ENCODE results near the gene MYL7.

MYL7 gene

DNA sequence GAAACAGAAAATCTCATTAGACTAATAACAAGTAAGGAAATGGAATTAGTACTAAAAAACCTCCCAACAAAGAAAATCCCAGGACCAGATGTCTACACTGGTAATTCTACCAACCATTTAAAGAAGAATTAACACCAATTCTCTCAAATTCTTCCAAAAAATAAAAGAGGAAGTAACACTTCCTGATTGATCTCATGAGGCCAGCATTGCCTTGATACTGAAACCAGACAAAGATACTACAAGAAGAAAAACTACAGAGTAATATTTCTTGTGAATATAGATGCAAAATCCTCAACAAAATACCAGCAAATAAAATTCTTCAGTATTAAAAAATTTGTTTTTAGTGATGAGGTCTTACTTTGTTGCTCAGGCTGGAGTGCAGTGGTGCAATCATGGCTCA, 26.8 kb upstream of the MYL7 start:
- TF ChIP-seq SUZ12 (IDR thresholded peaks at IDR 0.05; ENCODE audit: extremely low read depth, insufficient read depth, insufficient read length) (no peak), ZNF274 (IDR thresholded peaks at IDR 0.05; ENCODE audit: low read depth, low read length) (no peak), YY1 (IDR thresholded peaks at IDR 0.05; ENCODE audit: insufficient read depth, insufficient read length) (no peak)
- H3K9ac ChIP-seq (ENCODE audit: insufficient read length, low read depth): no peak overlapping the region
- no peak for DNase-seq (ENCODE audit: low read depth, low spot score)
- H3K27me3 ChIP-seq (ENCODE audit: insufficient read depth, insufficient read length): no peaks in the 10 kb centered on the region
- no peak overlapping the region for H3K4me3 ChIP-seq (ENCODE audit: insufficient read length, low read depth)
- peaks cover 4% of the 10 kb centered on the region for H3K4me1 ChIP-seq (ENCODE audit: insufficient read depth, insufficient read length)
- no peaks in the 10 kb centered on the region for H3K9me3 ChIP-seq (ENCODE audit: insufficient read depth, low read length)
- H3K36me3 ChIP-seq (ENCODE audit: insufficient read depth, insufficient read length, low read length): no peaks in the 10 kb centered on the region

DNA sequence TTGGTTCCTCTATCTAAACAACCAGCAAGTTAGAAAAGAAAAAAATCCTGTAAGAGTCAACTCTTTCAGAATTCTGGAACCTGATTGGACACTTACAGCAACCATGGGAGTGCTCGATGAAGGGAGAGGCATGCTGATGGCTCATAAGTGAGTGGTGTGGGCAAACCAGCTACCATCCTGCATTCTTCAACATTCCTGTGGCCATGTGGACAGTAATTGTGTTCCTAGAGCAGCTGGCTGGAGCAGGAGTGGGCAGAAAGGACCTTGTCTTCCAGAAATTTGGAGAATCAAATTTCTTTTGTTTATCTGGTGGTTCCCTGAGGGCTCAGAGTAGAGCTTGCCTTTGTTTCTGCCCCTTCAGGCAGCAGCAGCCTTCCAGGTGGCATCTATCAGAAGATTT, 22.5 kb upstream of the MYL7 start:
- Histone ChIP-seq H3K36me3 (ENCODE audit: insufficient read depth, insufficient read length, low read length) (no peaks in the 10 kb centered on the region), H3K4me3 (ENCODE audit: insufficient read length, low read depth) (no peak overlapping the region), H3K9ac (ENCODE audit: insufficient read length, low read depth) (no peak overlapping the region), H3K27me3 (ENCODE audit: insufficient read depth, insufficient read length) (no peaks in the 10 kb centered on the region), H3K9me3 (ENCODE audit: insufficient read depth, low read length) (no peaks in the 10 kb centered on the region), H3K4me1 (ENCODE audit: insufficient read depth, insufficient read length) (peaks cover 10% of the 10 kb centered on the region)
- TF ChIP-seq YY1 (IDR thresholded peaks at IDR 0.05; ENCODE audit: insufficient read depth, insufficient read length) (no peak), SUZ12 (IDR thresholded peaks at IDR 0.05; ENCODE audit: extremely low read depth, insufficient read depth, insufficient read length) (no peak), ZNF274 (IDR thresholded peaks at IDR 0.05; ENCODE audit: low read depth, low read length) (no peak)
- DNase-seq (ENCODE audit: low read depth, low spot score): no peak

DNA sequence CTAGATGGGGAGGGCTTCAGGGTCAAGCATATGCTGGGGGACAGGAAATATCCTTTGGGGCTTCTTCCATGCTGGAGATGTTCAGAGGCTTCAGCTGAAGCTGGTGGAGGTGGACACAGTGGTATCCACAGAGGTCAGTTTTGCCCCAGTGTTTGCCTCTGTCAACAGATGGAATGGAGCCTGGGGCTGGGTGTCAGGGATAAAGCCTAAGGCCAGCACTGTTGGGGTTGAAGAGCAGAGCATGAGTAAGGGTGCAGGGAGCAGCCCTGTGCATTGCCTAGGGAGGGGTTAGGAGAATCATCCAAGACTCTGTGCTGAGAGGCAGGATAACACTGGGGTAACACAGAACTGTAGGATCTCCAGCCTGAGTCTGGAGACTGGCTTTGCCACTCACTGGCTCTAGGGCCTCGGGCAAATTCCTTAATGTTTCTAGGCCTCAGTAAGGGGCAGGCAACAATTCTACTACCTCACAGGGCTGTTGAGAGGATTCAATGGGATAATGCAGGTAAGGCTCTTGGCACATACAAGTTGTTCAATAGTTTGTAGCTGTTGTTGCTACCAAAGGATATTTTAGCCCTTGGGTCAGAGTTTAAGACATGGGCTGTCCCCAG, 21.8 kb upstream of the MYL7 start:
- Histone ChIP-seq H3K27me3 (ENCODE audit: insufficient read depth, insufficient read length) (no peaks in the 10 kb centered on the region), H3K4me3 (ENCODE audit: insufficient read length, low read depth) (no peak overlapping the region), H3K4me1 (ENCODE audit: insufficient read depth, insufficient read length) (peaks cover 14% of the 10 kb centered on the region), H3K9ac (ENCODE audit: insufficient read length, low read depth) (no peak overlapping the region), H3K36me3 (ENCODE audit: insufficient read depth, insufficient read length, low read length) (no peaks in the 10 kb centered on the region), H3K9me3 (ENCODE audit: insufficient read depth, low read length) (no peaks in the 10 kb centered on the region)
- no peak for TF ChIP-seq SUZ12 (IDR thresholded peaks at IDR 0.05; ENCODE audit: extremely low read depth, insufficient read depth, insufficient read length)
- no peak for TF ChIP-seq ZNF274 (IDR thresholded peaks at IDR 0.05; ENCODE audit: low read depth, low read length)
- no peak for TF ChIP-seq YY1 (IDR thresholded peaks at IDR 0.05; ENCODE audit: insufficient read depth, insufficient read length)
- no peak for DNase-seq (ENCODE audit: low read depth, low spot score)

DNA sequence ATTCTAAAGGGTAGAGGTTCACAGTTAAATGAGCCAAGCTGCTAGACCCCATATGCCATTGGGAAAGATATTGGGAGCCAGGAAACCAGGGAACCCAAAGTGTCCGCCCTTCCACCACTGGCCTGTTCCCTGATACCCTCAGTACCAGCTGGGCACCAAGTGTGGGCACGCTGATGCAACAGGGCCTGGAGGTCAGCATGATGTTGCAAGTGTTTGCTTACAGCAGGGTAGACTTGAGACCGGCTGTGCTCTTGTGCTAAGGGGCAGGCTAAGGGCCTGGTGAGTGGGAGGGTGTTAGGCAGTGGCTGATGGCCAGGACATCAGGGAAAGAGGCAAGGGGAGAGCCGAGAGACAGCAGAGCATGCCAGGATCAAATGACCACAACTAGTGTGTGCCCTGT, 21.0 kb upstream of the MYL7 start:
- Histone ChIP-seq H3K9ac (ENCODE audit: insufficient read length, low read depth) (no peak overlapping the region), H3K9me3 (ENCODE audit: insufficient read depth, low read length) (no peaks in the 10 kb centered on the region), H3K36me3 (ENCODE audit: insufficient read depth, insufficient read length, low read length) (no peaks in the 10 kb centered on the region), H3K4me3 (ENCODE audit: insufficient read length, low read depth) (no peak overlapping the region), H3K27me3 (ENCODE audit: insufficient read depth, insufficient read length) (no peaks in the 10 kb centered on the region), H3K4me1 (ENCODE audit: insufficient read depth, insufficient read length) (peaks cover 20% of the 10 kb centered on the region)
- no peak for DNase-seq (ENCODE audit: low read depth, low spot score)
- TF ChIP-seq ZNF274 (IDR thresholded peaks at IDR 0.05; ENCODE audit: low read depth, low read length) (no peak), SUZ12 (IDR thresholded peaks at IDR 0.05; ENCODE audit: extremely low read depth, insufficient read depth, insufficient read length) (no peak), YY1 (IDR thresholded peaks at IDR 0.05; ENCODE audit: insufficient read depth, insufficient read length) (no peak)

DNA sequence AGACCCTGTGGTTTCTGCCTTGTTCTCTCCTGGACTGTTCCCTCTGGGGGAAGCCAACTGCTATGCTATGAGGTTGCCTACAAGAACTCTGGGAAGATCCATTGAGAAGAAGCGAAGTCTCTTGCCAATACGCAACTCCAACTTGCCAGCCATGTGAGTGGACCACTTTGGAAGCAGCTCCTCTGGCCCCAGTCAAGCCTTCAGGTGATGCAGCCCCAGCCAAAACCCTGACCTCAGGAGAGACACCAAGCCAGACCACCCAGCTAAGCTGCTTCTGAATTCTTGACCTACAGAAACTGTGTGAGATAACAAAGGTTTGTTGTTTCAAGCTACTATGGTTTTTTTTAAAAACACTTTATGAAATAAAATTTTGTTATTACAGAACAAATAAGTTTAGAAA, 20.2 kb upstream of the MYL7 start:
- DNase-seq (ENCODE audit: low read depth, low spot score): no peak
- no peaks in the 10 kb centered on the region for H3K9me3 ChIP-seq (ENCODE audit: insufficient read depth, low read length)
- H3K27me3 ChIP-seq (ENCODE audit: insufficient read depth, insufficient read length): no peaks in the 10 kb centered on the region
- no peaks in the 10 kb centered on the region for H3K36me3 ChIP-seq (ENCODE audit: insufficient read depth, insufficient read length, low read length)
- H3K4me1 ChIP-seq (ENCODE audit: insufficient read depth, insufficient read length): peaks cover 22% of the 10 kb centered on the region
- TF ChIP-seq ZNF274 (IDR thresholded peaks at IDR 0.05; ENCODE audit: low read depth, low read length) (no peak), SUZ12 (IDR thresholded peaks at IDR 0.05; ENCODE audit: extremely low read depth, insufficient read depth, insufficient read length) (no peak), YY1 (IDR thresholded peaks at IDR 0.05; ENCODE audit: insufficient read depth, insufficient read length) (no peak)
- H3K4me3 ChIP-seq (ENCODE audit: insufficient read length, low read depth): no peak overlapping the region
- no peak overlapping the region for H3K9ac ChIP-seq (ENCODE audit: insufficient read length, low read depth)

DNA sequence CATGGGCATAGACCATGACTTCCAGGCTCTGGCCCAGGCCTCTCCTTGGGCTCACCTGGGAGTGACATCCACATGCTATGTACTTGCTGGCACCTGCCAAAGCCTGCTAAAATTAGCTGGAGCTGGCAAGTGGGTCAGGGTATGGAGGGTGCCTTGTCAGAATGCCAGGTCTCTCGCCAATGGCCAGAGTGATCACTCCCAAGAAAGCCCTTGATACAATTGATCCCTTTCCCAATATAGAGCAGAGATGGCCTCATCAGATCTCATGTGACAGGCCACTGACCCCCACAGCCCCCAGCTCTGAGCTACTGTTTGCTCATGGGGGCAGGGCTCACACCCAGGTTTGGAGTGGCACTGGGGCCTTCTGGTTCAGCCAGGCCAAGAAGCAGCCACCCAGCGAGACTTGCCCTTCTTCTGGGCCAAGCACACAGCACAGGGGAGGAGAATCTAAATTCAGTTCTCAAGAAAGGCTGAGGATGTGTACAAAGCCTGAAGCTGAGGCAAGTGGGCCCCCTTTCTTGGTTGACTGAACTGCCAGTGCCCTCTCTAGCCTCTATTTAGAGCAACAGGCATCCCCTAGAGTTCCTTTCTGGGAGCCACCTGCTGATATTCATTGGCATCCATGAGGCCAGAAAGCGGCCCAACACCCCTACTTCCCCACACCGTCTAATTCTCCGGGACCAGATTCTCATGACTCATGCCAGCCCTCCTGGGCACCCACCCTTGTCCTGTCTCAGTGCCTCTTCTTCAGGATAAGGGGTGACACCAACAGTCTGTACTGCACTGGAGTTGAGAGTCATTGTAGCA, 18.9 kb upstream of the MYL7 start:
- peaks cover 22% of the 10 kb centered on the region for H3K4me1 ChIP-seq (ENCODE audit: insufficient read depth, insufficient read length)
- no peak for DNase-seq (ENCODE audit: low read depth, low spot score)
- no peak for TF ChIP-seq YY1 (IDR thresholded peaks at IDR 0.05; ENCODE audit: insufficient read depth, insufficient read length)
- no peak for TF ChIP-seq ZNF274 (IDR thresholded peaks at IDR 0.05; ENCODE audit: low read depth, low read length)
- no peak for TF ChIP-seq SUZ12 (IDR thresholded peaks at IDR 0.05; ENCODE audit: extremely low read depth, insufficient read depth, insufficient read length)

DNA sequence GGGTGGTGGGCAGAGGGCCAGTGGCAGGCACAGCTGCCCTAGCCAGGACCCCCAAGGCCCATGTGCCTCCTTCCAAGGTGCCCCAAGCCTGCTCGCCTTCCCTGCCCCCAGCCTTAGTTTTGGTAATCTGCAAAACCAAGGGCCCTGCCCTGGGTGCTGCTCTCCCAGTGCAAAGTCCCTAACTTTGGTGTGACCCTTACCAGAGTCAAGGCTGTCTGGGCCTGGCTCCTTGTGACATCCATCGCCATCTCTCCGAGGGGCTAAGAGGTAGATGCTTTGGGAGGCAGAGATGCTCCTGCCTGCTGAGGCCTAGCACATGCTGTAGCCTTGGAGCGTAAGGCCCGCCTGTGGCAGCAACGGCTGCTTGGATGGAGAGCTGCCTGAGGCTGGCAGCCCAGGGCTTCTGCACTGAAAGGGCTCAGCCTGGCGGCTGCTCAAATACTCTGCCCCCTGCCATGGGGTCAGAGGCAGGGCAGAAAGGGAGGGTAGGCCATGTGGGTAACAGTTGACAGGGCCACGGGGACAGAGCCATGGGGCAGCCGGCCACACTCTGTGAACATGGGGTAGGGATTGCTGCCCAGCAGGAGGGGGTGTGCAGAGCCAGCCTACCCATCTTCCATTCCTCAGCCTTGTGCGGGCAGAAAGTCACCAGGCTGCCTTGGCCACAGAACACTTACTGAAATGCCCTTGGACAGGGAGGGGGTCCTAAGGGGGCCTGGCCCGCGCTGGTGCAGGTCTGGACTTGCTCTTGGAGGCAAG, 17.9 kb upstream of the MYL7 start:
- DNase-seq (ENCODE audit: low read depth, low spot score): no peak
- Histone ChIP-seq H3K36me3 (ENCODE audit: insufficient read depth, insufficient read length, low read length) (no peaks in the 10 kb centered on the region), H3K4me3 (ENCODE audit: insufficient read length, low read depth) (no peak overlapping the region), H3K4me1 (ENCODE audit: insufficient read depth, insufficient read length) (peaks cover 22% of the 10 kb centered on the region), H3K9me3 (ENCODE audit: insufficient read depth, low read length) (no peaks in the 10 kb centered on the region), H3K27me3 (ENCODE audit: insufficient read depth, insufficient read length) (no peaks in the 10 kb centered on the region), H3K9ac (ENCODE audit: insufficient read length, low read depth) (no peak overlapping the region)
- TF ChIP-seq SUZ12 (IDR thresholded peaks at IDR 0.05; ENCODE audit: extremely low read depth, insufficient read depth, insufficient read length) (no peak), ZNF274 (IDR thresholded peaks at IDR 0.05; ENCODE audit: low read depth, low read length) (no peak), YY1 (IDR thresholded peaks at IDR 0.05; ENCODE audit: insufficient read depth, insufficient read length) (no peak)

More for the DNA sequence above, 18.9 kb upstream of the MYL7 start:
- Histone ChIP-seq H3K9ac (ENCODE audit: insufficient read length, low read depth) (no peak overlapping the region), H3K4me3 (ENCODE audit: insufficient read length, low read depth) (no peak overlapping the region), H3K9me3 (ENCODE audit: insufficient read depth, low read length) (no peaks in the 10 kb centered on the region), H3K36me3 (ENCODE audit: insufficient read depth, insufficient read length, low read length) (no peaks in the 10 kb centered on the region), H3K27me3 (ENCODE audit: insufficient read depth, insufficient read length) (no peaks in the 10 kb centered on the region)
